ENCODE measurements around the gene ROPN1L.

DNA sequence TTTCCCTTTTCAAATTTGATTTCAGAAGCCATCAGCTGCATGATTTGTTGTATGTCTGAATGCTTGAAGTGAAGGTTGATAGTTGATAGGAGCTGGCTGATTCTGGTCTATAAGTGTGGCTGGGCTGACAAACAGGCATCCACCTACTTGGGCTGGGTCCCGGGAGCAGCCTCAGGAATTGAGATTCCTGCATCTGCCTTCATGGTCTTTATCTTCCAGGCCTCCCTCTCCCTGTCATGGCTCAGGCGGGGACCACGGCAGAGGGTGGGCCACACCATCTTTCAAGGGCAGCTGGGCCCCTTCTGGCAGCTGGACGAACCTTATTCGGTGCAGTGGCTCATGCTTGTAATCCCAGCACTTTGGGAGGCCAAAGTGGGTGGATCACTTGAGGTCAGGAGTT is 55.9 kb downstream of the ROPN1L start:
- TF ChIP-seq, protein P1, sequence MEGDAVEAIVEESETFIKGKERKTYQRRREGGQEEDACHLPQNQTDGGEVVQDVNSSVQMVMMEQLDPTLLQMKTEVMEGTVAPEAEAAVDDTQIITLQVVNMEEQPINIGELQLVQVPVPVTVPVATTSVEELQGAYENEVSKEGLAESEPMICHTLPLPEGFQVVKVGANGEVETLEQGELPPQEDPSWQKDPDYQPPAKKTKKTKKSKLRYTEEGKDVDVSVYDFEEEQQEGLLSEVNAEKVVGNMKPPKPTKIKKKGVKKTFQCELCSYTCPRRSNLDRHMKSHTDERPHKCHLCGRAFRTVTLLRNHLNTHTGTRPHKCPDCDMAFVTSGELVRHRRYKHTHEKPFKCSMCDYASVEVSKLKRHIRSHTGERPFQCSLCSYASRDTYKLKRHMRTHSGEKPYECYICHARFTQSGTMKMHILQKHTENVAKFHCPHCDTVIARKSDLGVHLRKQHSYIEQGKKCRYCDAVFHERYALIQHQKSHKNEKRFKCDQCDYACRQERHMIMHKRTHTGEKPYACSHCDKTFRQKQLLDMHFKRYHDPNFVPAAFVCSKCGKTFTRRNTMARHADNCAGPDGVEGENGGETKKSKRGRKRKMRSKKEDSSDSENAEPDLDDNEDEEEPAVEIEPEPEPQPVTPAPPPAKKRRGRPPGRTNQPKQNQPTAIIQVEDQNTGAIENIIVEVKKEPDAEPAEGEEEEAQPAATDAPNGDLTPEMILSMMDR (IDR thresholded peaks at IDR 0.05): no peak
- no peak for TF ChIP-seq POLR2A (IDR thresholded peaks at IDR 0.05)
